HepG2 (cell line): Measurements from ENCODE around the gene SERPINF2. TPM values are rescaled to one million over a fixed set of nuclear protein-coding genes. Genes with fewer than 3 reads are reported as not detected.

Experiments used
- FUBP1 ChIP-seq: sonication (generic); formaldehyde crosslinking; IDR thresholded peaks from 2 replicates; pipeline ENCODE4 v1.5.1; 2020; ENCODE audit warnings: missing genetic modification reagents, mild to moderate bottlenecking, borderline replicate concordance
- GPN1 ChIP-seq: sonication (generic); formaldehyde crosslinking; IDR thresholded peaks from 2 replicates; pipeline ENCODE4 v1.5.1; 2020; ENCODE audit warnings: missing genetic modification reagents, borderline replicate concordance
- MED1 ChIP-seq: sonication (generic); formaldehyde crosslinking; IDR thresholded peaks from 2 replicates; pipeline ENCODE4 v1.4.0; 2020; ENCODE audit warnings: missing genetic modification reagents
- PHF20 ChIP-seq: sonication (generic); formaldehyde crosslinking; IDR thresholded peaks from 2 replicates; pipeline ENCODE4 v1.5.0; 2020; ENCODE audit warnings: mild to moderate bottlenecking, missing genetic modification reagents
- RXRA ChIP-seq: sonication (generic); formaldehyde crosslinking; IDR thresholded peaks from 2 replicates; pipeline ENCODE4 v1.5.1; 2020; ENCODE audit warnings: missing genetic modification reagents
- SAFB2 ChIP-seq: sonication (generic); formaldehyde crosslinking; IDR thresholded peaks from 2 replicates; pipeline ENCODE4 v1.5.1; 2020; ENCODE audit warnings: missing genetic modification reagents, low read depth, mild to moderate bottlenecking, borderline replicate concordance
- SMYD3 ChIP-seq: sonication (generic); formaldehyde crosslinking; IDR thresholded peaks from 2 replicates; pipeline ENCODE4 v1.8.1; 2023; ENCODE audit warnings: mild to moderate bottlenecking, missing genetic modification reagents
- TAF15 ChIP-seq: fragments of 200-400 bp; formaldehyde crosslinking; IDR thresholded peaks from one replicate; pipeline ENCODE4 v1.6.1; 2018; ENCODE audit warnings: mild to moderate bottlenecking, low read depth, low read length; ENCODE audit not compliant: poor library complexity, severe bottlenecking
- TFDP1 ChIP-seq: IDR thresholded peaks from 2 replicates; pipeline ENCODE4 v1.6.1; 2016; ENCODE audit warnings: missing compliant biosample characterization, missing genetic modification reagents, borderline replicate concordance
- THAP8 ChIP-seq: sonication (generic); formaldehyde crosslinking; IDR thresholded peaks from 2 replicates; pipeline ENCODE4 v1.5.1; 2020; ENCODE audit warnings: missing genetic modification reagents, mild to moderate bottlenecking, borderline replicate concordance
- ZNF362 ChIP-seq: sonication (generic); formaldehyde crosslinking; IDR thresholded peaks from 2 replicates; pipeline ENCODE4 v1.4.0; 2020; ENCODE audit warnings: missing genetic modification reagents, mild to moderate bottlenecking, borderline replicate concordance
- ZNF646 ChIP-seq: sonication (generic); formaldehyde crosslinking; IDR thresholded peaks from 2 replicates; pipeline ENCODE4 v1.9.0; 2021; ENCODE audit warnings: mild to moderate bottlenecking, missing genetic modification reagents
- ZNF800 ChIP-seq: sonication (generic); formaldehyde crosslinking; IDR thresholded peaks from 2 replicates; pipeline ENCODE4 v1.4.0; 2020; ENCODE audit warnings: missing genetic modification reagents
- ZNF83 ChIP-seq: sonication (generic); formaldehyde crosslinking; IDR thresholded peaks from 2 replicates; pipeline ENCODE4 v1.4.0; 2020; ENCODE audit warnings: missing genetic modification reagents, mild to moderate bottlenecking, borderline replicate concordance
- ZSCAN30 ChIP-seq: sonication (generic); formaldehyde crosslinking; IDR thresholded peaks from 2 replicates; pipeline ENCODE4 v1.5.0; 2020; ENCODE audit warnings: mild to moderate bottlenecking, missing genetic modification reagents
- polyA plus RNA-seq, 8 experiments: library from polyadenylated mRNA; depleted of rRNA in 3 of 8; stranded (reverse) in 7 of 8; unstranded in 1 of 8; fragments of >200 nt; fragmentation: Illumina TruSeq in 4 of 8; extraction: Trizol in 4 of 8; gene quantifications; 2 replicates each; pipeline versions ENCODE4 v1.2.1 to v1.2.3, GENCODE V29; 2011 to 2016; ENCODE audit warnings: low read depth in 4 of 8, missing spikeins in 1 of 8, mixed read lengths in 1 of 8; ENCODE audit not compliant: insufficient read depth in 1 of 8
- total RNA-seq, 5 experiments: library from RNA; depleted of rRNA; stranded (reverse); fragments of >200 nt; fragmentation: Illumina TruSeq; extraction: Trizol; gene quantifications; 2 replicates each; pipeline ENCODE4 v1.2.3, GENCODE V29; 2016; ENCODE audit warnings: low read depth in 1 of 5

SERPINF2 gene
- total and polyA plus RNA-seq, 2 of the 13 experiments (the other 11 are each of a cell fraction or from before 2014, with no cell fraction given) = 309 to 548 TPM

- TF ChIP-seq ZNF646 (CRISPR knock-in tag) (no peak), FUBP1 (CRISPR knock-in tag) (no peak), TFDP1 (CRISPR knock-in tag) (no peak), RXRA (peak; percentile 97), THAP8 (CRISPR knock-in tag) (no peak), MED1 (CRISPR knock-in tag) (peak; percentile 64), GPN1 (CRISPR knock-in tag) (no peak), ZNF83 (CRISPR knock-in tag) (no peak), ZSCAN30 (CRISPR knock-in tag) (no peak), ZNF800 (CRISPR knock-in tag) (no peak), TAF15 (no peak), ZNF362 (CRISPR knock-in tag) (peak; percentile 82), PHF20 (CRISPR knock-in tag) (no peak), SAFB2 (no peak), SMYD3 (CRISPR knock-in tag) (no peak)
These were observed 27.3 kb downstream of the SERPINF2 start (continued) for GRCh38 chr17:1769822-1770477.
